ENCODE data around the gene RPIA. TPM values are rescaled to one million over a fixed set of nuclear protein-coding genes. Genes with fewer than 3 reads are reported as not detected.

Gene RPIA
- total and polyA plus RNA-seq, 2 of the 13 experiments (the other 11 are each of a cell fraction or from before 2014, with no cell fraction given), result 13.3 to 23.9 TPM

DNA sequence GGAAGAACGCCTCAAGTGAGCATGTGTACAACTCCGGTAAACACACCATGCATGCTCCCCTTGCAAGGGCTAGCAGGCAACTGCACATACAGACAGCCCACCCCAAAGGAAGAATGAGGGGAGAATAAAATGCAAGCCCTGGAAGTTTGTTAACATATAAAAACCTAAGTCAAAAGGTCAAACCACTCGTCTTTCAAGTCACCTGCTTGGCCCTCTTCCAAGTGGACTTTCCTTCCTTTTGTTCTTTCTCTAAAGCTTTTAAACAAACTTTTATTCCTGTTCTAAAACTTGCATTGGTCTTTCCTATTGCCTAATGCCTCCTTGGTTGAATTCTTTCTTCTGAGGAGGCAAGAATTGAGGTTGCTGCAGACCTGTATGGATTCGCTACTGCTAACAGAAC, 5.2 kb upstream of the RPIA start:
- FAIRE-seq (no peak), DNase-seq (ENCODE audit: low spot score) (peak; percentile 58), ATAC-seq (no peak)
- Histone ChIP-seq H3K9ac (ENCODE audit: insufficient read depth, low read depth, low read length) (no peak overlapping the region), H3K27me3 (ENCODE audit: control insufficient read depth in 1 of 2, insufficient read depth in 2 of 2, low read length in 2 of 2) (no peaks in the 10 kb centered on the region; a peak in 1 of 5 replicates), H3K4me2 (ENCODE audit: low read depth, low read length) (no peak overlapping the region), H3K27ac (ENCODE audit: extremely low read length, insufficient read depth, low read length) (no peak overlapping the region), H3K36me3 (replicated peaks in 1 of 2; ENCODE audit: control insufficient read depth in 1 of 2, insufficient read depth in 2 of 2, low read length in 2 of 2) (no peaks in the 10 kb centered on the region), H3K9me3 (ENCODE audit: low read length) (peaks cover 39% of the 10 kb centered on the region), H3K4me3 (replicated peaks in 1 of 3; ENCODE audit: insufficient read depth in 1 of 3, low read depth in 2 of 3, low read length in 3 of 3) (no peak overlapping the region), H4K20me1 (ENCODE audit: insufficient read depth, low read length) (no peaks in the 10 kb centered on the region), H2AFZ (ENCODE audit: low read length) (no peak overlapping the region), H3K4me1 (ENCODE audit: insufficient read depth, low read length) (peaks cover 35% of the 10 kb centered on the region), H3K79me2 (ENCODE audit: insufficient read depth, low read length) (peaks cover 19% of the 10 kb centered on the region)
- 53% methylated on average over 4 of the region's 4 CpGs for WGBS (ENCODE audit: low lambda C conversion rate)
- ChIA-PET CTCF (ENCODE audit: low intra/inter-chr PET ratio, low total read pairs) (no interaction called here), POLR2A (no interaction called here)
- in situ Hi-C loops (cut with HindIII; ENCODE audit: extremely low pct_ligation_motif_present, low pct_unique_long_range_greater_than_20kb), result no loop called here
- no TSS peak for BruUV-seq (replicated peaks)
- intact Hi-C loops (cut with micrococcal nuclease; ENCODE audit: unreplicated experiment), result no loop called here
- TF ChIP-seq TP53 (CRISPR knock-in tag; conservative IDR thresholded peaks at IDR 0.05) (no peak), GPN1 (CRISPR knock-in tag; IDR thresholded peaks at IDR 0.05; ENCODE audit: borderline replicate concordance) (no peak), ZKSCAN5 (CRISPR knock-in tag; IDR thresholded peaks at IDR 0.05) (no peak), ZNF503 (CRISPR knock-in tag; IDR thresholded peaks at IDR 0.05) (no peak), NAIF1 (CRISPR knock-in tag; IDR thresholded peaks at IDR 0.05; ENCODE audit: borderline replicate concordance) (no peak), PAX8 (CRISPR knock-in tag; IDR thresholded peaks at IDR 0.05; ENCODE audit: borderline replicate concordance) (no peak), TAF15 (IDR thresholded peaks at IDR 0.05; ENCODE audit: low read depth, low read length, poor library complexity, severe bottlenecking) (no peak), MAZ (IDR thresholded peaks at IDR 0.05; ENCODE audit: borderline replicate concordance, low read depth, low read length) (no peak), MAZ (CRISPR knock-in tag; IDR thresholded peaks at IDR 0.05; ENCODE audit: low read depth) (no peak), NRL (CRISPR knock-in tag; IDR thresholded peaks at IDR 0.05; ENCODE audit: borderline replicate concordance) (no peak), FOXP4 (CRISPR knock-in tag; IDR thresholded peaks at IDR 0.05) (no peak)
- TF ChIP-seq, protein P1, sequence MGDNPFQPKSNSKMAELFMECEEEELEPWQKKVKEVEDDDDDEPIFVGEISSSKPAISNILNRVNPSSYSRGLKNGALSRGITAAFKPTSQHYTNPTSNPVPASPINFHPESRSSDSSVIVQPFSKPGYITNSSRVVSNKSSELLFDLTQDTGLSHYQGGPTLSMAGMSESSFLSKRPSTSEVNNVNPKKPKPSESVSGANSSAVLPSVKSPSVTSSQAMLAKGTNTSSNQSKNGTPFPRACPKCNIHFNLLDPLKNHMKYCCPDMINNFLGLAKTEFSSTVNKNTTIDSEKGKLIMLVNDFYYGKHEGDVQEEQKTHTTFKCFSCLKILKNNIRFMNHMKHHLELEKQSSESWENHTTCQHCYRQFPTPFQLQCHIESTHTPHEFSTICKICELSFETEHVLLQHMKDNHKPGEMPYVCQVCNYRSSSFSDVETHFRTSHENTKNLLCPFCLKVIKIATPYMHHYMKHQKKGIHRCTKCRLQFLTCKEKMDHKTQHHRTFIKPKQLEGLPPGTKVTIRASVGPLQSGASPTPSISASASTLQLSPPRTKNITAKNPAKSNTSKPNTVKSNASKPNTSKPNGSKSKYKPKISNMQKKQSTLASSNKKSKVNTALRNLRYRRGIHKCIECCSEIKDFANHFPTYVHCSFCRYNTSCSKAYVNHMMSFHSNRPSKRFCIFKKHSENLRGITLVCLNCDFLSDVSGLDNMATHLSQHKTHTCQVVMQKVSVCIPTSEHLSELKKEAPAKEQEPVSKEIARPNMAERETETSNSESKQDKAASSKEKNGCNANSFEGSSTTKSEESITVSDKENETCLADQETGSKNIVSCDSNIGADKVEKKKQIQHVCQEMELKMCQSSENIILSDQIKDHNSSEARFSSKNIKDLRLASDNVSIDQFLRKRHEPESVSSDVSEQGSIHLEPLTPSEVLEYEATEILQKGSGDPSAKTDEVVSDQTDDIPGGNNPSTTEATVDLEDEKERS (CRISPR knock-in tag; IDR thresholded peaks at IDR 0.05), result no peak
- TF ChIP-seq, protein P2, sequence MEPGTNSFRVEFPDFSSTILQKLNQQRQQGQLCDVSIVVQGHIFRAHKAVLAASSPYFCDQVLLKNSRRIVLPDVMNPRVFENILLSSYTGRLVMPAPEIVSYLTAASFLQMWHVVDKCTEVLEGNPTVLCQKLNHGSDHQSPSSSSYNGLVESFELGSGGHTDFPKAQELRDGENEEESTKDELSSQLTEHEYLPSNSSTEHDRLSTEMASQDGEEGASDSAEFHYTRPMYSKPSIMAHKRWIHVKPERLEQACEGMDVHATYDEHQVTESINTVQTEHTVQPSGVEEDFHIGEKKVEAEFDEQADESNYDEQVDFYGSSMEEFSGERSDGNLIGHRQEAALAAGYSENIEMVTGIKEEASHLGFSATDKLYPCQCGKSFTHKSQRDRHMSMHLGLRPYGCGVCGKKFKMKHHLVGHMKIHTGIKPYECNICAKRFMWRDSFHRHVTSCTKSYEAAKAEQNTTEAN (CRISPR knock-in tag; conservative IDR thresholded peaks at IDR 0.05), result no peak
- TF ChIP-seq, protein P3, sequence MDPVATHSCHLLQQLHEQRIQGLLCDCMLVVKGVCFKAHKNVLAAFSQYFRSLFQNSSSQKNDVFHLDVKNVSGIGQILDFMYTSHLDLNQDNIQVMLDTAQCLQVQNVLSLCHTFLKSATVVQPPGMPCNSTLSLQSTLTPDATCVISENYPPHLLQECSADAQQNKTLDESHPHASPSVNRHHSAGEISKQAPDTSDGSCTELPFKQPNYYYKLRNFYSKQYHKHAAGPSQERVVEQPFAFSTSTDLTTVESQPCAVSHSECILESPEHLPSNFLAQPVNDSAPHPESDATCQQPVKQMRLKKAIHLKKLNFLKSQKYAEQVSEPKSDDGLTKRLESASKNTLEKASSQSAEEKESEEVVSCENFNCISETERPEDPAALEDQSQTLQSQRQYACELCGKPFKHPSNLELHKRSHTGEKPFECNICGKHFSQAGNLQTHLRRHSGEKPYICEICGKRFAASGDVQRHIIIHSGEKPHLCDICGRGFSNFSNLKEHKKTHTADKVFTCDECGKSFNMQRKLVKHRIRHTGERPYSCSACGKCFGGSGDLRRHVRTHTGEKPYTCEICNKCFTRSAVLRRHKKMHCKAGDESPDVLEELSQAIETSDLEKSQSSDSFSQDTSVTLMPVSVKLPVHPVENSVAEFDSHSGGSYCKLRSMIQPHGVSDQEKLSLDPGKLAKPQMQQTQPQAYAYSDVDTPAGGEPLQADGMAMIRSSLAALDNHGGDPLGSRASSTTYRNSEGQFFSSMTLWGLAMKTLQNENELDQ (CRISPR knock-in tag; IDR thresholded peaks at IDR 0.05; ENCODE audit: borderline replicate concordance), result no peak

Data from HepG2 (cell line).